CD4-positive, alpha-beta T cell (primary cell): ENCODE results near the gene SDK2. TPM values are rescaled to one million over a fixed set of nuclear protein-coding genes. Genes with fewer than 3 reads are reported as not detected.

Experiments used
- ATAC-seq: fragments of 200-7000 bp; cut with Tn5 transposase; one replicate; pipeline ENCODE4 v1.10.0; 2022; ENCODE audit warnings: mild to moderate bottlenecking; ENCODE audit not compliant: poor library complexity
- CTCF ChIA-PET: fragments of 350-600 bp; sonication (Branson Sonifier 250); formaldehyde crosslinking; loops from one replicate; lab custom pipeline; 2021; ENCODE audit warnings: antibody characterized with exemption, inconsistent platforms; lab: Charles Lee
- POLR2A ChIA-PET: fragments of 350-600 bp; sonication (Branson Sonifier 250); formaldehyde crosslinking; loops from one replicate; lab custom pipeline; 2021; ENCODE audit warnings: antibody characterized with exemption, inconsistent platforms; lab: Charles Lee
- DNase-seq, 14 experiments: peaks; one replicate each; pipeline ENCODE4 v3.0.0-alpha.2; 2013 to 2020; ENCODE audit warnings: mixed read lengths in 2 of 14
- H3K27ac ChIP-seq, 2 donors: one replicate each; pipeline versions ENCODE4 v1.5.1 to v1.7.0; 2013; ENCODE audit warnings: low read length in 2 of 2, low read depth in 1 of 2, mild to moderate bottlenecking in 1 of 2
- H3K27me3 ChIP-seq, 2 experiments: 1 replicate in 1 of 2; 2 replicates in 1 of 2; pipeline versions ENCODE4 v1.6.1 to v1.7.0; 2013; ENCODE audit warnings: low read length in 2 of 2, control low read depth in 1 of 2, mild to moderate bottlenecking in 1 of 2, moderate library complexity in 1 of 2; ENCODE audit not compliant: insufficient read depth in 2 of 2, control insufficient read depth in 1 of 2
- H3K36me3 ChIP-seq: one replicate; pipeline ENCODE4 v1.6.1; 2013; ENCODE audit warnings: low read length, control low read depth; ENCODE audit not compliant: insufficient read depth
- H3K4me1 ChIP-seq: one replicate; pipeline ENCODE4 v1.6.1; 2013; ENCODE audit warnings: low read length, control low read depth; ENCODE audit not compliant: insufficient read depth
- H3K4me3 ChIP-seq: one replicate; pipeline ENCODE4 v1.5.1; 2013; ENCODE audit warnings: mild to moderate bottlenecking, low read length, moderate library complexity
- H3K9me3 ChIP-seq, 2 experiments: 1 replicate in 1 of 2; 2 replicates in 1 of 2; pipeline versions ENCODE4 v1.6.1 to v1.7.0; 2013; ENCODE audit warnings: low read length in 2 of 2, mild to moderate bottlenecking in 2 of 2, control low read depth in 1 of 2, moderate library complexity in 1 of 2; ENCODE audit not compliant: control insufficient read depth in 1 of 2, insufficient read depth in 1 of 2
- H3K27ac Mint-ChIP-seq: one replicate; pipeline ENCODE4 v1.8.0; 2020; ENCODE audit warnings: mixed read lengths
- H3K27me3 Mint-ChIP-seq: one replicate; pipeline ENCODE4 v1.8.0; 2021; ENCODE audit warnings: mixed read lengths
- H3K36me3 Mint-ChIP-seq: one replicate; pipeline ENCODE4 v1.8.0; 2021; ENCODE audit warnings: low read depth, mixed read lengths
- H3K4me1 Mint-ChIP-seq: one replicate; pipeline ENCODE4 v1.8.0; 2021; ENCODE audit warnings: low read depth, mixed read lengths
- H3K4me3 Mint-ChIP-seq: one replicate; pipeline ENCODE4 v1.8.0; 2020; ENCODE audit warnings: mild to moderate bottlenecking, mixed read lengths
- H3K9me3 Mint-ChIP-seq: one replicate; pipeline ENCODE4 v1.8.0; 2020; ENCODE audit warnings: mixed read lengths
- CTCF ChIP-seq: fragments of 200-600 bp; IDR thresholded peaks from one replicate; pipeline ENCODE4 v1.8.0; 2022; ENCODE audit warnings: antibody characterized with exemption, mild to moderate bottlenecking
- intact Hi-C, 2 experiments: fragments of 100-400 bp; cut with DNase I in 1 of 2; cut with micrococcal nuclease in 1 of 2; formaldehyde crosslinking; loops; one replicate each; pipeline versions ENCODE4 v1.15.1 to v1.9.0; 2023 to 2025; cut with DNase I, micrococcal nuclease
- total RNA-seq, 174 experiments: library from RNA in 2 of 174; stranded (reverse) in 2 of 174; gene quantifications; one replicate each; pipeline ENCODE4 v1.2.3 and lab custom pipeline; 2021 to 2026

Gene SDK2
- total RNA-seq, 2 experiments from 2014 or later: 8.1 to 8.2 TPM

- H3K27me3 Mint-ChIP-seq: no peaks in the 10 kb centered on the region
- no peaks in the 10 kb centered on the region for H3K9me3 Mint-ChIP-seq
- no peak for DNase-seq
- POLR2A ChIA-PET: no interaction called here
- H3K4me3 Mint-ChIP-seq: no peak overlapping the region
- no peak overlapping the region for H3K27ac Mint-ChIP-seq
- TF ChIP-seq CTCF: no peak
- CTCF ChIA-PET: no interaction called here
- H3K36me3 Mint-ChIP-seq: no peaks in the 10 kb centered on the region
- intact Hi-C loops: no loop called here
- Histone ChIP-seq H3K27me3 (no peaks in the 10 kb centered on the region), H3K4me1 (no peaks in the 10 kb centered on the region), H3K4me3 (no peak overlapping the region), H3K27ac (no peak overlapping the region), H3K9me3 (no peaks in the 10 kb centered on the region), H3K36me3 (no peaks in the 10 kb centered on the region)
- no peaks in the 10 kb centered on the region for H3K4me1 Mint-ChIP-seq
- ATAC-seq: no peak
Measured at GRCh38 chr17:73359987-73360410, 284.2 kb downstream of the SDK2 start.

GRCh38 chr17:73359352-73359751 lies 284.9 kb downstream of the SDK2 start:
- ATAC-seq (no peak), DNase-seq (no peak)
- no peaks in the 10 kb centered on the region for H3K4me1 ChIP-seq
- no peak overlapping the region for H3K4me3 ChIP-seq
- Mint-ChIP-seq H3K36me3 (no peaks in the 10 kb centered on the region), H3K9me3 (no peaks in the 10 kb centered on the region), H3K27me3 (no peaks in the 10 kb centered on the region), H3K27ac (no peak overlapping the region), H3K4me1 (no peaks in the 10 kb centered on the region), H3K4me3 (no peak overlapping the region)
- no peaks in the 10 kb centered on the region for H3K9me3 ChIP-seq
- no peaks in the 10 kb centered on the region for H3K27me3 ChIP-seq
- no peaks in the 10 kb centered on the region for H3K36me3 ChIP-seq
- intact Hi-C loops: no loop called here
- no peak for TF ChIP-seq CTCF
- ChIA-PET POLR2A (no interaction called here), CTCF (no interaction called here)
- H3K27ac ChIP-seq: no peak overlapping the region

- H3K9me3 ChIP-seq: no peaks in the 10 kb centered on the region
- Mint-ChIP-seq H3K9me3 (no peaks in the 10 kb centered on the region), H3K4me1 (no peaks in the 10 kb centered on the region), H3K27ac (no peak overlapping the region), H3K36me3 (no peaks in the 10 kb centered on the region), H3K4me3 (no peak overlapping the region), H3K27me3 (no peaks in the 10 kb centered on the region)
- ChIA-PET CTCF (no interaction called here), POLR2A (no interaction called here)
- DNase-seq: no peak
- H3K36me3 ChIP-seq: no peaks in the 10 kb centered on the region
- no peak for ATAC-seq
- intact Hi-C loops: no loop called here
- no peak overlapping the region for H3K27ac ChIP-seq
- no peak overlapping the region for H3K4me3 ChIP-seq
- no peaks in the 10 kb centered on the region for H3K27me3 ChIP-seq
- no peaks in the 10 kb centered on the region for H3K4me1 ChIP-seq
- TF ChIP-seq CTCF: no peak
Measured at GRCh38 chr17:73358668-73359067, 285.6 kb downstream of the SDK2 start.
